Measurements from ENCODE around the gene SV2C.

Gene SV2C

DNA sequence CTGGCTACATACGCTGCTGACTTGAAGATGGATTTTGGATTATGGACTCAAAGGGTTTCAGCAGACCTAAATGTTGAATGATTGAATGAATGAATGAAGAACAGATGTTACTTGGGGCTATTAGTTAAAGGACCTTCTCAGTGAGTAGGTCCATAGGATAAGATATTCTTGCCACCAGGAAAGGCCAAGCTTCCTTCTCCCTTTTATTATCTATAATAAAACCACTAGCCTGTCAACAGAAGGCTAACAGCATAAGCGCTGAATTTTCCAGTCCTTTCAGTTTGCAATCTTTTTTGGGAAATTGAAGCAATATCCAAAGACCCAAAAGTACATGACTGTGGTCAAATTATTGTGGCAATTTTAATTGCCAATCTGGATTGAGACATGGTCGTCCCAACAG is 113.3 kb downstream of the SV2C start:
- no peak overlapping the region for H3K9ac ChIP-seq
- no peaks in the 10 kb centered on the region for H3K9me3 ChIP-seq (ENCODE audit: control insufficient read depth, low read length)
- H3K4me1 ChIP-seq, result no peaks in the 10 kb centered on the region
- H3K27ac ChIP-seq, result no peak overlapping the region
- no peak overlapping the region for H2AFZ ChIP-seq
- no peaks in the 10 kb centered on the region for H3K79me2 ChIP-seq
- TF ChIP-seq, protein P1, sequence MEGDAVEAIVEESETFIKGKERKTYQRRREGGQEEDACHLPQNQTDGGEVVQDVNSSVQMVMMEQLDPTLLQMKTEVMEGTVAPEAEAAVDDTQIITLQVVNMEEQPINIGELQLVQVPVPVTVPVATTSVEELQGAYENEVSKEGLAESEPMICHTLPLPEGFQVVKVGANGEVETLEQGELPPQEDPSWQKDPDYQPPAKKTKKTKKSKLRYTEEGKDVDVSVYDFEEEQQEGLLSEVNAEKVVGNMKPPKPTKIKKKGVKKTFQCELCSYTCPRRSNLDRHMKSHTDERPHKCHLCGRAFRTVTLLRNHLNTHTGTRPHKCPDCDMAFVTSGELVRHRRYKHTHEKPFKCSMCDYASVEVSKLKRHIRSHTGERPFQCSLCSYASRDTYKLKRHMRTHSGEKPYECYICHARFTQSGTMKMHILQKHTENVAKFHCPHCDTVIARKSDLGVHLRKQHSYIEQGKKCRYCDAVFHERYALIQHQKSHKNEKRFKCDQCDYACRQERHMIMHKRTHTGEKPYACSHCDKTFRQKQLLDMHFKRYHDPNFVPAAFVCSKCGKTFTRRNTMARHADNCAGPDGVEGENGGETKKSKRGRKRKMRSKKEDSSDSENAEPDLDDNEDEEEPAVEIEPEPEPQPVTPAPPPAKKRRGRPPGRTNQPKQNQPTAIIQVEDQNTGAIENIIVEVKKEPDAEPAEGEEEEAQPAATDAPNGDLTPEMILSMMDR (IDR thresholded peaks at IDR 0.05), result no peak
- H3K27me3 ChIP-seq (ENCODE audit: control insufficient read depth, insufficient read depth, low read length), result no peaks in the 10 kb centered on the region
- no peaks in the 10 kb centered on the region for H3K36me3 ChIP-seq (ENCODE audit: control insufficient read depth, insufficient read depth, low read length)
- no peak overlapping the region for H3K4me3 ChIP-seq (ENCODE audit: low read depth, low read length)
- no peak overlapping the region for H3K4me2 ChIP-seq (ENCODE audit: low read length)

DNA sequence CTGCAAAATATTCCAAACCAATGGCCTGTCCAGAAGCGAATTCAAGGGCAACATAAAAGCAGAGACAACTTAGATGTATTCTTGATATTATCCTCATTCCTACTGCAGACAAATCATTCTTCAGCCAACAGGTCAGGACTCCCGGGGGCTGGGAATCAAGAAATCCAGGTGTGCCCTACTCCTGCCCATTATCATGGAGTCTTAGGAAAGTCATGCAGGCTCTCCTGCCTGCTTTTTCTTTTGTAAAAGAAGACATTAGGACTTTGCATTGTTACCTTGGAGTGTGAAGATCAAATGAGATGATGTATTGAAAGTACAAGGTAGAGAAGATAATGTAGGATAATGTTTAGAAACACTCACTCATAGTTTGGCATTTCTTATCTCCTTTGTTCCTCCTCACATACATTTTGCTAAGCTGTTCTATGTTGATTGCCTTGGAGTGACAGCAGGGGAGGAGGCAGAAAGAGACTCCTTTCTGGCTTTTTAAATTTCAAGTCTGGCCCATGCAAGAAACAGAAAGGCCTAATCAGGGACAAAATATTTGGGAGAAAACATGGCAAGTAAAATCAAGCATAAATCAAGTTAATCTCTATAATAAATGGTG is 113.8 kb downstream of the SV2C start:
- no peaks in the 10 kb centered on the region for H3K79me2 ChIP-seq
- H3K27me3 ChIP-seq (ENCODE audit: control insufficient read depth, insufficient read depth, low read length), result no peaks in the 10 kb centered on the region
- no peak overlapping the region for H3K4me2 ChIP-seq (ENCODE audit: low read length)
- no peaks in the 10 kb centered on the region for H3K36me3 ChIP-seq (ENCODE audit: control insufficient read depth, insufficient read depth, low read length)
- TF ChIP-seq, protein P1 (IDR thresholded peaks at IDR 0.05), result no peak
- no peak overlapping the region for H3K9ac ChIP-seq
- no peaks in the 10 kb centered on the region for H3K4me1 ChIP-seq
- H3K27ac ChIP-seq, result no peak overlapping the region
- H3K9me3 ChIP-seq (ENCODE audit: control insufficient read depth, low read length), result no peaks in the 10 kb centered on the region
- H3K4me3 ChIP-seq (ENCODE audit: low read depth, low read length), result no peak overlapping the region
- H2AFZ ChIP-seq, result no peak overlapping the region

DNA sequence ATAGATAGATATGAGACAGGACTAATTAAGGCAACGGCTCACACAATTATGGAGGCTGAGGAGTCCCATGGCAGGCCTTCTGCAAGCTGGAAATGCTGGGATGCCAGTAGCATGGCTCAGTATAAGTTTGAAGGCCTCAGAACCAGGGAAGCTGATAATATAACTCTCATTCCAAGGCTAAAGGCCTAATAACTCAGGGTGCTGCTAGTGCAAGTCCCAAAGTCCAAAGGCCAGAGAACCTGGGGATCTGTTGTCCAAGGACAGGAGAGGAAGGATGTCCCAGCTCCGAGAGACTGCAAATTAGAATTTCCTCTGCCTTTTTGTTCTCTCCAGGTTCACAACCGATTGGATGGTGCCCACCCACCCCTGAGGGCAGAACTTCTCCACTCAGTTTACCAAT is 114.5 kb downstream of the SV2C start:
- TF ChIP-seq, protein P1 (IDR thresholded peaks at IDR 0.05), result no peak
- no peak overlapping the region for H2AFZ ChIP-seq

GRCh38 chr5:76199336-76200318 is 116.4 kb downstream of the SV2C start:
- H3K4me2 ChIP-seq (ENCODE audit: low read length), result no peak overlapping the region
- H3K79me2 ChIP-seq, result no peaks in the 10 kb centered on the region
- no peaks in the 10 kb centered on the region for H3K9me3 ChIP-seq (ENCODE audit: control insufficient read depth, low read length)
- no peaks in the 10 kb centered on the region for H3K27me3 ChIP-seq (ENCODE audit: control insufficient read depth, insufficient read depth, low read length)
- H3K4me3 ChIP-seq (ENCODE audit: low read depth, low read length), result no peak overlapping the region
- H3K36me3 ChIP-seq (ENCODE audit: control insufficient read depth, insufficient read depth, low read length), result no peaks in the 10 kb centered on the region
- no peak overlapping the region for H3K27ac ChIP-seq
- no peak overlapping the region for H3K9ac ChIP-seq
- H2AFZ ChIP-seq, result no peak overlapping the region
- H3K4me1 ChIP-seq, result no peaks in the 10 kb centered on the region
- TF ChIP-seq, protein P1 (IDR thresholded peaks at IDR 0.05), result no peak

More for the DNA sequence above, 114.5 kb downstream of the SV2C start:
- no peak overlapping the region for H3K4me3 ChIP-seq (ENCODE audit: low read depth, low read length)
- no peaks in the 10 kb centered on the region for H3K79me2 ChIP-seq
- no peak overlapping the region for H3K27ac ChIP-seq
- H3K27me3 ChIP-seq (ENCODE audit: control insufficient read depth, insufficient read depth, low read length), result no peaks in the 10 kb centered on the region
- no peak overlapping the region for H3K4me2 ChIP-seq (ENCODE audit: low read length)
- H3K4me1 ChIP-seq, result no peaks in the 10 kb centered on the region
- no peaks in the 10 kb centered on the region for H3K36me3 ChIP-seq (ENCODE audit: control insufficient read depth, insufficient read depth, low read length)
- H3K9me3 ChIP-seq (ENCODE audit: control insufficient read depth, low read length), result no peaks in the 10 kb centered on the region
- H3K9ac ChIP-seq, result no peak overlapping the region
